Gastrocnemius medialis (tissue), 4 donors: ENCODE results near the gene FAM216B. TPM values are rescaled to one million over a fixed set of nuclear protein-coding genes. Genes with fewer than 3 reads are reported as not detected.

ENCODE experiments used
- ATAC-seq, 2 donors: fragments of 150-250 bp; one replicate each; pipeline ENCODE4 v1.9.1; 2016
- DNase-seq, 2 donors: peaks; one replicate each; pipeline ENCODE4 v3.0.0-alpha.2; 2019
- H3K27ac ChIP-seq, 4 donors: fragments of 200-600 bp; sonication (generic); 1 replicate in 1 of 4; 2 replicates in 3 of 4; pipeline ENCODE4 v1.5.1; 2016 to 2018; ENCODE audit warnings: mild to moderate bottlenecking in 2 of 4, moderate library complexity in 1 of 4
- H3K27me3 ChIP-seq, 3 donors: fragments of 200-600 bp; sonication (generic) in 2 of 3; 1 replicate in 1 of 3; 2 replicates in 2 of 3; pipeline versions ENCODE4 v1.5.1 to v1.6.0; 2016 to 2019; ENCODE audit warnings: mild to moderate bottlenecking in 1 of 3, moderate library complexity in 1 of 3
- H3K36me3 ChIP-seq, 2 donors: fragments of 200-600 bp; sonication (generic) in 1 of 2; one replicate each; pipeline ENCODE4 v1.5.1; 2017 to 2018
- H3K4me1 ChIP-seq, 2 donors: fragments of 200-600 bp; sonication (generic) in 1 of 2; one replicate each; pipeline ENCODE4 v1.5.1; 2016 to 2017; ENCODE audit warnings: mild to moderate bottlenecking in 2 of 2
- H3K4me3 ChIP-seq, 4 donors: fragments of 200-600 bp; sonication (generic) in 3 of 4; 1 replicate in 1 of 4; 2 replicates in 3 of 4; pipeline ENCODE4 v1.5.1; 2016 to 2019; ENCODE audit warnings: mild to moderate bottlenecking in 2 of 4
- H3K9me3 ChIP-seq, 3 donors: fragments of 200-600 bp; sonication (generic) in 2 of 3; 1 replicate in 1 of 3; 2 replicates in 2 of 3; pipeline ENCODE4 v1.5.1; 2016 to 2019
- CTCF ChIP-seq, 5 experiments: fragments of 450-650 bp in 3 of 5; fragments of 200-600 bp in 2 of 5; sonication (generic) in 2 of 5; IDR thresholded peaks in 4 of 5; conservative IDR thresholded peaks in 1 of 5; 1 replicate in 4 of 5; 2 replicates in 1 of 5; pipeline ENCODE4 v1.5.1; 2016 to 2019; ENCODE audit warnings: antibody characterized with exemption in 5 of 5, mild to moderate bottlenecking in 3 of 5, moderate library complexity in 3 of 5
- POLR2A ChIP-seq, 2 donors: fragments of 450-650 bp; IDR thresholded peaks; one replicate each; pipeline ENCODE4 v1.6.1; 2017; ENCODE audit warnings: antibody characterized with exemption in 2 of 2, mild to moderate bottlenecking in 2 of 2, moderate library complexity in 2 of 2
- in situ Hi-C, 4 donors: fragments of 200-750 bp; cut with MboI; loops; one replicate each; pipeline versions ENCODE4 v1.15.0 to v1.8.0; 2017; ENCODE audit warnings: low sequenced_read_pairs in 4 of 4
- intact Hi-C: fragments of 100-400 bp; cut with DNase I; formaldehyde crosslinking; loops from one replicate; pipeline ENCODE4 v1.15.1; 2023; ENCODE audit warnings: low total_unique reads
- total RNA-seq, 4 donors: library from RNA; depleted of rRNA; stranded (reverse); fragments of >200 nt; gene quantifications; one replicate each; pipeline versions ENCODE4 v1.1.0 to v1.2.3, GENCODE V29; 2016

Gene FAM216B
- total RNA-seq, 4 donors from 2014 or later = not detected

- Histone ChIP-seq H3K27me3 (no peaks in the 10 kb centered on the region), H3K36me3 (no peaks in the 10 kb centered on the region), H3K9me3 (no peaks in the 10 kb centered on the region), H3K27ac (no peak overlapping the region), H3K4me1 (no peaks in the 10 kb centered on the region), H3K4me3 (no peak overlapping the region)
- TF ChIP-seq CTCF (IDR thresholded peaks at IDR 0.05 in 4 of 5, conservative IDR thresholded peaks at IDR 0.05 in 1 of 5) = no peak
- TF ChIP-seq POLR2A (IDR thresholded peaks at IDR 0.05) = no peak
- no peak for ATAC-seq
- DNase-seq = no peak
- intact Hi-C loops = no loop called here
- in situ Hi-C loops = no loop called here
Observed at GRCh38 chr13:42836930-42837690, 55.7 kb downstream of the FAM216B start.

Other genes with a start within 250 kb of the FAM216B start
- gene TNFSF11, start 207.4 kb upstream of the FAM216B start, total RNA-seq = under 1 TPM in 1 of 4 donors, not detected in 3; 0.83 TPM
- 1 to 10 TPM in 1 of 4 donors, under 1 TPM in 3; 0.42 to 2.0 (median 0.65) TPM for gene EPSTI1, start 210.7 kb downstream of the FAM216B start, total RNA-seq
- 10 to 100 TPM in 2 of 4 donors, 1 to 10 TPM in 2; 6.2 to 19.5 (median 12.3) TPM for gene DNAJC15, start 242.0 kb downstream of the FAM216B start, total RNA-seq